Measurements from ENCODE around the gene PRRG1. TPM values are rescaled to one million over a fixed set of nuclear protein-coding genes. Genes with fewer than 3 reads are reported as not detected.

Gene PRRG1
- 11.1 and 13.1 TPM in 2 replicates for total RNA-seq

DNA sequence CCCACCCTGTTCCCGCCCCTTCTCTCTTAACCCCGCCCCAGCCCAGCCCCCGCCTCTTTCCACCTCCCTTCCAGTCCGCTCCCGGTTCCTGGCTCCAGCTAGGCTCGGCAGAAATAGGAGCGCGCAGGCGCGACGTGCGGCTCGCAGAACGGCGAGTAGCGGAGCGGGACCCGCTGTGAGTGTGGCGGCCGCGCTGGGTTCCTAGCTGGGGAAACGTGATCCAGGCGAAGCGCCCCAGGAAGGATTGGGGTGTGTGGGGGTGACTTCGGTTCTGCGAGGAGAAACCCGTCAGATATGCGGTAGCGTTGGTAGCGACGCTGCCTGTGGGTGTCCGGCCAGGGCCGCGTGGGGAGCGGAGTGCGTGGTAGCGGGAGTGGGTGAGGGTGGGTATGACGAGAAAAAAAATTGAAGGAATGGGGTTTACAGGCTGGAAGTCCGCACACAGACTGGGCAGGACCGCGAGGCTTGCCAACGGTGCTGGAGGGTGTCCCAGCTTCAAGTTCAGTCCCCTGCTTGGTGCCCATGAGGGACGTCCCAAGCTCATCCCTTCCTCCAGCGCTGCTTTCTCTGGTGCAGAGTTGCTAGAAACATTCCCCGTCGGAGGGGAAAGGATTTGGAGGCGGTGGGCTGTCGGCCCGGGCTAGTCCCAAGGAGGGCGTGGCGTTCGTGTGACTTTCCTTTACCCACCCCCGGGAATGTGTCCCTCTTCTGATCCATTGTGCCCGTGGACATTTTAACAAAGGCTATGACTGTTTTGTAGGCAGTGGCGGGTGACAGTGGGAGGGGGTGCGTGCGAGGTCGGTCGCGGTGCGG is at the start of gene PRRG1:
Gene PRRG1 (plus strand): TSS at position 144 of the 813 bp plus-strand sequence. CDS start 56,886 bp downstream, outside the sequence.

Other genes with a start within 250 kb of the PRRG1 start
- gene LANCL3, start 222.3 kb downstream of the PRRG1 start, total RNA-seq, result not detected in 2 replicates